Myocyte (in vitro differentiated cells): ENCODE results near the gene SERPINH1. TPM values are rescaled to one million over a fixed set of nuclear protein-coding genes. Genes with fewer than 3 reads are reported as not detected.

Experiments used
- DNase-seq: peaks from one replicate; pipeline ENCODE4 v3.0.0-alpha.2; 2012; ENCODE audit warnings: low read depth
- total RNA-seq: library from RNA; depleted of rRNA; stranded (reverse); fragments of >200 nt; gene quantifications from 2 replicates; pipeline ENCODE4 v1.2.3, GENCODE V29; 2014

The SERPINH1 gene
- total RNA-seq, 1 donor from 2014 or later: 923 TPM

DNA sequence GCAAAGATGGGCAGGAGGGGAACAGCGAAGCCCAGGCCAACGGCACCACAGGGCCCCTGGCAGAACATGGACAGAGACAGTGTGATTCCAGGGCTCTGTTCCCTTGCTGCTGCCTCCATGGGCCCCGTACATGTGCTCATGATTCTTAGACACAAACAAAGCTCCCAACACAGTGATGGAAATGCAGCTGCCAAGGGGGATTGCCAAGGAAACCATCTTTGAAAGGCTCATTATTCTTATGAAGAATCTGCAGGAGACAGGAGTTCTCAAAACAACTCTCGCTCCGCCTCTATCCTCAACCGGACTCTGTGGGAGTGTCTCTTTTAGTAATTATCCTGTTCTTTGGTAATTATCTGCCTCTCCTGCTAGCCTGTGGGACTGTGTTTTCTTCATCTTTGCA, 32.2 kb downstream of the SERPINH1 start:
- DNase-seq: no peak

DNA sequence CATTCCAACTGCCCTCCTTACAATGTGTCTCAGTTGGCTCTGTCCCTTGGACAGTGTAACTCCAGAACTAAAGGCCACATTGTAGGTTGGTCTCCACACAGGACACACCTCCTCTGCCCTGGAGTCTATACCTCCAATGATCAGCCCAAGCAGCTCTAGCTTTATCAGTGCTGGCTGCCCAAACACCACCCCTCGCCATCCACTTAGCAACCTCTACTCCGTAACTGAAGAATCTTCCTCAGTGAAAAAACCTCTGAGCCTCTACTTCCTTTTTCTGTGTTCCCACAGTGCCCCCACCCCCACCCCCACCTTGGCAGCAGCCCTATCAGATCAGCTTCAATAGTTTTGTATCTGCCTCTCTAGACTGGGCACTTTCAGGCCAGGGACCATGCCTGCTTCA, 33.4 kb downstream of the SERPINH1 start:
- DNase-seq: no peak

GRCh38 chr11:75596914-75597313, 34.9 kb downstream of the SERPINH1 start:
- no peak for DNase-seq

- peak; percentile 43 for DNase-seq
Observed at GRCh38 chr11:75597636-75598035, 35.6 kb downstream of the SERPINH1 start.

- no peak for DNase-seq
Observed at GRCh38 chr11:75598264-75598663, 36.2 kb downstream of the SERPINH1 start.

- no peak for DNase-seq
Observed at GRCh38 chr11:75598900-75599299, 36.8 kb downstream of the SERPINH1 start.

- DNase-seq: no peak
Observed at GRCh38 chr11:75600356-75600755, 38.3 kb downstream of the SERPINH1 start.

DNA sequence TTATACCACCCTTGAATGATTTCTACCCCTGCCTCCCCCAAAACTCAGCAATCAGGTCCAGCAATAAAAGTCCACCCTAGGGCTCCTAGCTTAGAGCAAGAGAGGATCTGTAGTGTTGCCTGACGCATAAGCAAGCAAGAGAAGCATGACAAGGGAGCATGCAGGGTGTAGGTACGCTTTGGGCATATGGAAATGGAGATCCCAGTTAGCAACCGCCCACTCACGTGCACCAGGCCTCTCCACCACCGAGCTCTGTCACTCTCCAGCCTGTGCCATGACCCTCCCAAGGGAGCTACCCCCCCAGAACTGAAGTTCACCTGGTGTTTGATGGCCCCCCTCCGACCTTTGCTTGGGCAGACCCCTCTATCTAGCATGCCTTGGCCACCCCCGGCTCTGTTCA, 39.4 kb downstream of the SERPINH1 start:
- no peak for DNase-seq

- DNase-seq: no peak
Observed at GRCh38 chr11:75602951-75603350, 40.9 kb downstream of the SERPINH1 start.

- DNase-seq: no peak
Observed at GRCh38 chr11:75603791-75604736, 42.0 kb downstream of the SERPINH1 start.

- DNase-seq: no peak
Observed at GRCh38 chr11:75606099-75606498, 44.0 kb downstream of the SERPINH1 start.

DNA sequence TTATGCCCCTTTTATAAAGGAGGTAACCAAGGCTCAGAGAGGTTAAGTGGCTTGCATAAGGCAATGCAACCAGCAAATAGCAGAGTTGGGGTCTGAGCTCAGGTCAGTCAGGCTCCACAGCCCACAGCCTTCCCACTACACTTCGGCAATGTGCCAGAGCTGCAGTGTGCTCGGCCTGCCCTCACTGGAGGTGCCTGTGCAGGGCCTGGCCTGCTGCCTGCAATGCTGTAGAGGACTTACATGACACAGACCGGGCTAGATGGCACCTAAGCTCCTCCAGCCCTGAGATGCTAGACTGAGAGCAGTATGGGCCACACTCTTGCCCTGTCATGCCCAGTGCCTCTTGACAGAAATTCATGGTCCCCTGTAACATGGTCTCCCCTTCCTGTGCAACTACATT, 49.8 kb downstream of the SERPINH1 start:
- DNase-seq: no peak

DNA sequence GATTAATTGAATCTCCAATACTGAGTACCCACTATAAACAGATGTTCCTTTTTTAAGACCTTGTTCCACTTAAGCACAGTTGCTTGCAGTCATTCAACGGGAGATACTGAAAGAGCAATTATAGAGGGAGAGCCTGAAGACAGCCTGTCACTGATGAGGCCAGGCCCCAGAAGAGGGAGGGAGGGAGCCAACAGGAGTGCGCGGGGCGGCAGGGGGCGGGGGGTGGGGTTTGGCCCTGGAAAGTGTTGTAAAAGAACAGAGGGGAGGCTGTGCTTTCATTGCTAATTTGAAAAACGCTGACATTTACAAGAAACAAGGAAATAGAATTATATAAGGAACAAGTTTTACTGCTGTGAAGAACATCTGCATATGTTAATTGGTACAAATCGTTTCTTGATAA, 53.7 kb downstream of the SERPINH1 start:
- DNase-seq: no peak

- DNase-seq: no peak
Observed at GRCh38 chr11:75616281-75616680, 54.2 kb downstream of the SERPINH1 start.

Other genes starting within 250 kb of the SERPINH1 start
- 17.2 and 23.0 TPM in 2 replicates for gene ARRB1, start 210.6 kb upstream of the SERPINH1 start, total RNA-seq
- 652 and 822 TPM in 2 replicates for gene RPS3, start 162.7 kb upstream of the SERPINH1 start, total RNA-seq
- gene KLHL35, start 129.1 kb upstream of the SERPINH1 start, total RNA-seq: 2.6 and 4.6 TPM in 2 replicates
- gene GDPD5, start 36.3 kb upstream of the SERPINH1 start, total RNA-seq: 16.1 and 18.3 TPM in 2 replicates
- 0.05 and 0.21 TPM in 2 replicates for gene MAP6, start 106.8 kb downstream of the SERPINH1 start, total RNA-seq
- not detected in 2 replicates for gene MOGAT2, start 155.6 kb downstream of the SERPINH1 start, total RNA-seq
- 1.2 and 1.7 TPM in 2 replicates for gene DGAT2, start 206.5 kb downstream of the SERPINH1 start, total RNA-seq